GM19099 (cell line): Measurements from ENCODE around the gene TMEM30B.

ENCODE experiments used
- POLR2A ChIP-seq: IDR thresholded peaks from 3 replicates; pipeline ENCODE4 v1.6.1; 2011; ENCODE audit warnings: low read depth; ENCODE audit not compliant: insufficient read length; ENCODE audit errors: extremely low read depth

TMEM30B gene, protein sequence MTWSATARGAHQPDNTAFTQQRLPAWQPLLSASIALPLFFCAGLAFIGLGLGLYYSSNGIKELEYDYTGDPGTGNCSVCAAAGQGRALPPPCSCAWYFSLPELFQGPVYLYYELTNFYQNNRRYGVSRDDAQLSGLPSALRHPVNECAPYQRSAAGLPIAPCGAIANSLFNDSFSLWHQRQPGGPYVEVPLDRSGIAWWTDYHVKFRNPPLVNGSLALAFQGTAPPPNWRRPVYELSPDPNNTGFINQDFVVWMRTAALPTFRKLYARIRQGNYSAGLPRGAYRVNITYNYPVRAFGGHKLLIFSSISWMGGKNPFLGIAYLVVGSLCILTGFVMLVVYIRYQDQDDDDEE

DNA sequence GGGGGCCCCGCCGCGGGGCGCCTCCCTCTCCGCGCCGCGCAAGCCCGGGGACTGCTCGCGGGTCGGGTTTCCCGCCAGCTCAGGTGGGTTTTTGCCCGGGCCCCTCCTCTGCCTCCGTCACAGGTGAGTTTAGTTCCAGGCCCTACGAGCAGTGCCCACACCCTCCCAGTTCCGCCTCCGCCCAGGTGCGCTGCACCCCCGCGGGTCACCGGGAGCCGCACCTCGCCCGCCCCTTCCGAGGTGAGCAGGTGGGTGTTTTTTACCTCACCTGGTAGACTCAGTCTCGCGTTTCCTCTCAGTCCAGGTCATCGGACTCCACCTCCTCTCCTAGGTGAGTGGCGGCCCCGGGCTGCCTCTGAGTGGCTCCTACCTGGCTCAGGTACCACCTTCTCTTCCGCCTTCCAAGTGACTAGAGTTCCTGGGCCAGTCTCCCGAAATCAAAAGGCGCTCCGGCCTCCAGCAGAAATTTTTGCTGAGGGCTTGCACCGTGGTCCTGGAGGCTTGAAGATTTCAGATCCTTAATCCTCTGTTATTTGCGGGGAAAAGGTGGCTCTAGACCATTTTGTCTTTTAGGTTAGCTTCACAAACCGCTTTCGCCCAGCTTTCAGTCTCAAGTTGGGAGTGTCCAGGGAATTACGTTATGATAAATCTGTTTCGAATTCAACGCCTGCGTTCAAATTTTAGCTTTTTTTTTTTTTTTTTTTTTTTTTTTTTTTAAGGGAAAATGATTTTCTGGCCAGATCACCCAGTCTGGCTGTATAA, at the start of gene TMEM30B:
TMEM30B (minus strand) TSS at position 153 of the 762 bp plus-strand sequence. CDS start 191 bp downstream, outside the sequence.
- TF ChIP-seq POLR2A, result no peak

DNA sequence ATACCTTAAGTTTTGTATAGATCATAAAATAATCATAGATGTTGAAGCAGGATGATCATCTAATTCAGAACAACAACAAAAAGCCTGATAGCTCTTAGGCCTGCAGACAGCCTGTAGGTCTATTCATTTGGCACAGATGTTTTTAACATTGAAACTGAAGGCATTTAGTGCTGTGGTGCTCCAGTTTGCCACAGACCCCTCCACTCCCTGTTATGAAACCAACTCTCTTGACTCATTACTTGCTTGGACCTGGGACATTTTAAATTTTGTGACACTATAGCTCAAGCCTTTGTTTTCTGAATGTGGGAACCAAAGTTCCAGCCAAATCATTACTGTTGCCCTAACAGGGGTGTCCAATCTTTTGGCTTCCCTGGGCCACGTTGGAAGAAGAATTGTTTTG, 49.4 kb upstream of the TMEM30B start:
- TF ChIP-seq POLR2A, result no peak

DNA sequence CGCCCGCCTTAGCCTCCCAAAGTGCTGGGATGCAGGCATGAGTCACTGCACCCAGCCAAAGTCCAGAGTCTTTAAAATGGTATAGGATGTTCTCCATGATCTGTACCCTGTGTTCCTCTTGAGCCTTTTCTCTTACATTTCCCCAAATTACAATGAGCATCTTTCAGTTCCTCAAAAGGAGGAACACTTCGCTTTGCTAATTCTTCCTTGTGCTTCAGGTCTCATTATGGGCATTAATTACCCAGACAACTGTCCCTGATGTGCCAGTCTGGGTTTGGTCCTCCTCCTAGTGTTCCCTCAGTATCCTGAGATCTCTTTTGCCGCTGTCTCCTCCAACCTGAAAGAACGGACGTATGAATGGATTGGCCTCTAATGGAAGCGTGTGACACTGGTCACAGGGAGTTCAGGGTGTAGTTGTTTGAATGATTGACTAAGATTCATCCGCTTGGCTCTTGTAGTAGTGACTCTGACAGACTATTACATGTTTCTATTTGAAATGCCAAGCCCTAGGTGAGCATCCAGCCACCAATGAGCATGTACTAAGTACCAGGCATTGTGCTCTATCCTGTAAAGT, 48.4 kb upstream of the TMEM30B start:
- TF ChIP-seq POLR2A, result no peak

DNA sequence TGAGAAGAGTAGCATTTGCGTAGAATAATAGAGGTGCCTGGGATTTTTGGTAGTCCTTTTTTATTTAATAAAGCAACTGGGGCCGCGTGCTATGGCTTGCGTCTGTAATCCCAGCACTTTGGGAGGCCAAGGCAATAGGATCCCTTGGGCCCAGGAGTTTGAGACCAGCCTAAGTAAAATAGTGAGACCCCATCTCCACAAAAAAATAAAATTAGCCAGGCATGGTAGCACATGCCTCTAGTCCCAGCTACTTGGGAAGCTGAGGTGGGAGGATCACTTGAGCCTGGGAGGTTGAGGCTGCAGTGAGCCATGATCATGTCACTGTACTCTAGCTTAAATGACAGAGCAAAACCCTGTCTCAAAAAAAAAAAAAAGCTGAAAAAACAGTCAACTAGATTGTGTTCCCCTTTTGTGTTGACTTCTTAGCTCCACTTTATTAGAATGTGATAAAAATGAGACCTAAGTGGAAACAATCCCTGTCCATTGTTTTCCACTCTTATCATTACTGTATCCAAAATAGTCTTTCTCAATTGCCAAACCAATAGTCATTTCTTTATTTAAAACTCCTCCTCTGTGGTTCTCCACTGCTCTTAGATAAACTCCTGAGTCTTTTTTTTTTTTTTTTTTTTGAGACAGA, 47.6 kb upstream of the TMEM30B start:
- TF ChIP-seq POLR2A, result no peak

DNA sequence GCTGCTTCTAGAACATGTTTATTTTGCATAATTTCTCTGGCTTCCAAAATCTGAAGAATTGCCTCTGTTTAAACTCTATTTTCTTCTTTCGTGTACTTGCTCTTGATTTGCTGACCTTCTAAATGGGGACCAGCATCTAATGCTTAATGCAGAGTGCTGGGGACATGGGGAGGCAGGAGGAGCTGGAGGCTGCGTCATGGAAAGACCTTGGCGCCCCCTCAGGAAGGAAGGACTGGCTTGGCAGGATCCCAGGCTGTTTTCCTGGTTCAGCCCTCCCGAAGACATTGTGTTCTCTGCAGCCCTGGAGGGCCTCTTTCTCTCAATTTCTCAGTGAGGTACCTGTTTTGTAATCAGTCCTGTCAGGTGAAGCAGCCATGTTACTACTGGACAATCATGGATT, 45.7 kb upstream of the TMEM30B start:
- no peak for TF ChIP-seq POLR2A

DNA sequence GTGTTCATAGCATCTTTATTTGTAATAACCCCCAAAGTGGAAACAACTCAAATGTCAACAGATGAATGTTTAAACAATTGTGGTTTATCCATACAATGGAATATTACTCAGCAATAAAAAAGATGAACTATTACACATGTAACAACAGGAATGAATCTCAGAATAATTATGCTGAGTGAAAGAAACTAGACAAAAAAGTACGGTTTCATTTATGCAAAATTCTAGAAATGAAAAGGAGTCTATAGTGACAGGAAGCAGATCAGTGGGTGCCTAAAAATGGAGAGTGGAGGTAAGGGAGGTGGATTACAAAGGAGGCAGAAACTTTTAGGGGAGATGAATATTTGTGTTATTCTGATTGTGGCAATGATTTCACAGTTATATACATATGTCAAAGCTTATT, 45.0 kb upstream of the TMEM30B start:
- no peak for TF ChIP-seq POLR2A

DNA sequence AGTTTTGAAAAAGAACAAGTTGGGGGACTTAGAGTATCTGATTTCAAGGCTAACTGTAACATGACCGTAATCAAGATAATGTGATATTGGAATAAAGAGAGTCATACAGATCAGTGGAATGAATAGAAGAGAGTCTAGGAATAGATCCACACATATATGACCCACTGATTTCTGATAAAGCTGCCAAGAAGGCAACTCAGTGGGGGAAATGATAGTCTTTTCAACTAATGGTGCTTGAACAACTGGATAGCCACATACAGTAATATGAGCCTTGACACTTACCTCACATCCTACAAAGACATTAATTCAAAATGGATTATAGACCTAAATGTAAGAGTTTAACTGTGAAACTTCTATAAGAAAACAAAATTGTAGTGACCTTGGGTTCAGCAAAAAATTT, 44.0 kb upstream of the TMEM30B start:
- no peak for TF ChIP-seq POLR2A

DNA sequence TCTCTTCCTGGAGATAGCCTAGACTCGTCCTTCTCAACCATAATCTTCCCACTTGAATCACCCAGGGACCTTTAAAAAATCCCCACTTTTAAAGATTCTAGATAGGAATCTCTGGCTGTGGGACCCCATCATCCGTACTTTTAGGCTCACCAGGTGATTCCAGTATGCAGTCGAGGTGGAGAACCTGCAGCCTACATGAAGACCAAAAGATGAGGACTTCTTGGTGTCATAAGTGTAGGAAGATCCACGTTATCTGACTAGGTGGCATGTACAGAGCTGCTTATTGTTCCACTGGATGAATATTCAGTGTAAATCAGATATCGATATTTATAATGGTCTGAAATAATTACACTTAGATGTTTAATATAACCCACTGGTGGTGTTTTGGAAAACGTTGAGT, 42.8 kb upstream of the TMEM30B start:
- TF ChIP-seq POLR2A, result no peak

DNA sequence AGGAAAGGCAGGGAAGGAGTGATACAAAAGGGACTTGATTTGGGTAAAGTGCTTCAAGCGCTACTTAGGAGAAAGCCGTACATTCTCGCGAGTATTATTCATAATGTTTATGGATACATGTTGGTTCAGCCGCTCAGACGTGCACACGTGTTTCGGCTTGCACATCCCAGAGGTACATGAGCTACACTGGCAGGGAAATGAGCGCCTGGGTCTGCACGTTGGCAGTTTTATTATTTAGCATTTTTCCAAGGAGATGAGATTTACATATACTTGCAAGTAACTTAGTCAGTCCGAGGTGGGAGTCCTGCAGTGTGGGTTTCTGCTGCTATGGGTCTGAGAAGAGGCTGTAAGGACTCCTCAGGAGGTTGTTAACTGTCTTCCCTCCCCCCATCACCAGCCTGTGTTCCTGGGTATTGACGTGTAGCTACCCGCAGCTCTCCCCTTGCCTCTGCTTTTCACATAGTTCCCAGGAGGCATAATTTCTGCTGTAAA, 41.7 kb upstream of the TMEM30B start:
- no peak for TF ChIP-seq POLR2A

DNA sequence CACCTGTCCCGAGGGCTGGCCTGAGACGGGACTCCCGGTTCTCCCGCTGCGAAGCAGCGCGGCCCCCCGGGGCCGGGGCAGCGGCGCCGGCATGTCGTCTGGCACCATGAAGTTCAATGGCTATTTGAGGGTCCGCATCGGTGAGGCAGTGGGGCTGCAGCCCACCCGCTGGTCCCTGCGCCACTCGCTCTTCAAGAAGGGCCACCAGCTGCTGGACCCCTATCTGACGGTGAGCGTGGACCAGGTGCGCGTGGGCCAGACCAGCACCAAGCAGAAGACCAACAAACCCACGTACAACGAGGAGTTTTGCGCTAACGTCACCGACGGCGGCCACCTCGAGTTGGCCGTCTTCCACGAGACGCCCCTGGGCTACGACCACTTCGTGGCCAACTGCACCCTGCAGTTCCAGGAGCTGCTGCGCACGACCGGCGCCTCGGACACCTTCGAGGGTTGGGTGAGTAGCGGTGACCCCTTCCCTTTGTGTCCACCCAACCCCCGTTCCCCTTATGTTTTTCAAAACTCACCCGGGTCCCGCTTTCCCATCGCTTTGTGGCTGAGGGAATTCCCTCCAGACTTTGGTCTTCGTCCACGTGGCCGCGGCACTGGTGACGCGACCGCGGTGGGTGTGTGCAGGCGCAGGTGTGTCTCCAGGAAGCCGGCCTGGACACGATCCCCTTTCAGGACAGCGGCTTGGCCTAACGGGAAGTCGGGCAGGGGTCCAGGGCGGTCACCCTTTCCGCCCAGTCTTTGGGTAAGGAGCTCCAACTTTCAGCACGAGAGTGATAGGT, 41.1 kb upstream of the TMEM30B start:
- no peak for TF ChIP-seq POLR2A

DNA sequence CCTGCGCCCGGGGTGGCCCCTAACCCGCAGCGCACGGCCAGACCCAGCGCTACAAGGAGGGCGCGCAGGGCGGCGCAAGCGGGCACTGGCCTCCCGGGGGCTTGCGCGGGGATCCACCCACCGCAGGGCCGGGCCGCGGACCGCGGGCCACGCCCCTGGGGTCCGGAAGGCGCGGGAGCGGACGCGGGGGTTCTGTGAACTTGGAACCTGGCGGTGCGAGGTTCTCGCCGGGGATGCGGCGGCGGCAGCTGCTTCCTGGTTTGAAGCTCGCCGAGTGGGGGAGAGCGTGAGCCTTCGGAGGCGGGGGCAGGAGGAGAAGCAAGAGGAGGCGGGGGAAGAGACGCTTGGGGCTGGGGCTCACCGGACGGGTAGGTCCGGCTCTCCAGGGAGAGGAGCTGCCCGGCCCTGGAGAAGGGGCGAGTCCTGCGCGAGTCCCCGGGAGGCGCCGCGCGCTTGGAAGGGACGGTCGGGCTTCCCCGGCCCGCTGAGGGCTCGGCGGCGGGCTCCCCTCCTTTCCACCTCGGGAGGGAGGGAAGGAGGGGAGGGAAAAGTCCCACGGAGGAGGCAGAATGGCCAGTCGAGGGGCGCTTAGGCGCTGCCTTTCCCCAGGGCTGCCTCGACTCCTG, 40.4 kb upstream of the TMEM30B start, which contains the start of gene PRKCH:
PRKCH (plus strand) TSS at position 195 of the 626 bp plus-strand sequence. CDS start 523 bp downstream, outside the sequence.
- no peak for TF ChIP-seq POLR2A

DNA sequence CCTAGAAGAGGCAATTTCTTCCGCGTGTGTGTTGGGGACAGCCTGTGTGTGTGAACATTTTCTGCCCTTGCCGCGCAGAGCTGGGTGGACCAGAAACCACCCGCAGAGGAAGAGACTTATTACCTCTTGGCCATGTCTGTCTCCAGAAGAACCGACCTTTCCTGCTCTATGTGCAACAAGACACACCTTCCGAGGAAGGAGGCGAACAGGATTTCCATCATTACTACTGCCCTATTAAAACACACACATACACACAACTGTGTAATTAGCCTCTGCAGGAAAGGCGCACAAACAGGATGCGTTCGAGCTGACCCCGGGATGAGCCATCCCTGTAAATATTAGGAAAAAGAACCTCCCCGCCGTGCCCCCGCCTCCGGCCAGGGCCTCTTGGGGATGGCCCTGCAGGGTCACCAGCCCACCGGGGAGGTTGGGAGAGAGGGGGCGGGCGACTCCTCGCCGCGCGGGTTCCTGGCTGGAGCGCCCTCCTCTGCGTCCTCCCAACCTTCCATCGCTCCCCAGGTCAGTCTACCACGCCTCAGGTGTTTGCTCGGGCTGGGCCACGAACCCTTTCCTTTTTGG, 39.8 kb upstream of the TMEM30B start:
- TF ChIP-seq POLR2A, result no peak

DNA sequence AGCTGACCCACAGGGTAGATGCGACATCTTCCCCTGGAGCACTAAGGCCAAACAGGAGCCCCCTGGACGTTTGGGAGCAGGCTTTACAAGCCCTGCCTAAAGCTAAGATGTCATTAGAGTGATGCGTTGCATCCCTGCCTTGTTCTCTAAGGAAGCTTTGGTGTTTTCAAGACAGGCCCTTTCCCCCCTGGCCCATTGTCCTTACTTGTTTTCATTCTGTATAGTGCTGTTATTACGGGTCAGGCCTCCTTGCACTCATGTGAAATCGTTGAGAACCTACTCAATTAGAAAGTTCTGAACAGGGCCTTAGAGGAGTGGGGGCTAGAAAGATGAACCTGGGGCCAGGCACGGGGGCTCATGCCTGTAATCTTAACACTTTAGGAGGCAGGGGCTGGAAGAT, 38.6 kb upstream of the TMEM30B start:
- no peak for TF ChIP-seq POLR2A
